Posterior vena cava (tissue), 2 donors: Measurements from ENCODE around the gene NQO2. TPM values are rescaled to one million over a fixed set of nuclear protein-coding genes. Genes with fewer than 3 reads are reported as not detected.
"Not testable (repeated sequence)": the region's sequence is repeated elsewhere in the genome, so short reads cannot be mapped to it uniquely, and the experiment has no call there.

ENCODE experiments used
- DNase-seq: peaks from one replicate; pipeline ENCODE4 v3.0.0-alpha.2; 2020; ENCODE audit warnings: low spot score
- intact Hi-C, 2 donors: fragments of 100-400 bp; cut with DNase I; formaldehyde crosslinking; loops; one replicate each; pipeline versions ENCODE4 v1.14.1 to v1.14.2; 2022 to 2023
- total RNA-seq, 2 donors: library from RNA; stranded (reverse); fragmentation: NEBNext Ultra II Directional; extraction: Animal tissue kit (Norgen Biotek cat#: 25700); gene quantifications; one replicate each; pipeline ENCODE4 v1.2.1, GENCODE V29; 2021
- donor health status: DM: yes; HTN: yes; CAD: no.
- donor health status: DM: yes; HTN: yes; CAD: no.

The NQO2 gene
- total RNA-seq, 2 donors from 2014 or later: 27.7 to 42.4 TPM

DNA sequence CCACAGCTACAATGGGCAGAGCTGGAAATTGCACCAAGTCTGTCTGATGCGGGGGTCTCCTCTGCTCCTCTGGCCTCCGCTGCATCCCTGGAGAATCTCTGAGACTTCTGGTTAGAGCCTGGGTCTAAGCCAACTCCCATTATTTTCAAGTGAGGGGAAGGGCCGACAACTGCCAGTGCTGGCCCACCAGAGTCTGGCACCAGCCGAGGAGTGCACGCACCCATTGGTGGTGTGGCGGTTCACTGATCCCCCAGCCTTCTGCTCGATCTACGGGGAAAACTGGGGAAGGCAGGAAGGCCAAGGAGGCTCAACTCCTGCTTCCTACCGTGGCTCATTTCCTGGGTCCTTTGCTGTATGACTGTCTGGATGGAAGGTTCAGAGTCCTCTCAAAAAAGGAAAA is 6.2 kb downstream of the NQO2 start:
- DNase-seq: no peak
- intact Hi-C loops: loop anchor here in 1 of 2 donors (2.0 kb wide), 1 partner anchor 55 kb away; no protein-coding TSS in a partner anchor

DNA sequence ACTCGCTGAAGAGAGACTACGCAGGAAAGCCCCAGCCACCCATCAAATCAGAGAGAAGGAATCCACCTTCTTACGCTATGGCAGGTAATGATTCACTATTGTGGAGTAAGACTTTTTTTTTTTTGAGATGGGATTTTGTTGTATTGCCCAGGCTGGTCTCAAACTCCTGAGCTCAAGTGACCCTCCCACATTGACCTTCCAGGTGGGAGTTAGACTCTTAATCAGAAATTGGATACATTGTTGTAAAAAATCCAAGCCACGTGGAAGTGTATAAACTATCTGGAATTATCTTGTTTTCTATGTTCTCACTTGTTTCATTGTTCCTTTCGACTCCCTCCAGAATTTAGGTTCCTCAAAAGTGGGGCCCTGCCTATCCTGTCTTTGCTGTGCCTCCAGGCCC is 6.8 kb downstream of the NQO2 start:
- intact Hi-C loops: no loop called here
- no peak for DNase-seq

DNA sequence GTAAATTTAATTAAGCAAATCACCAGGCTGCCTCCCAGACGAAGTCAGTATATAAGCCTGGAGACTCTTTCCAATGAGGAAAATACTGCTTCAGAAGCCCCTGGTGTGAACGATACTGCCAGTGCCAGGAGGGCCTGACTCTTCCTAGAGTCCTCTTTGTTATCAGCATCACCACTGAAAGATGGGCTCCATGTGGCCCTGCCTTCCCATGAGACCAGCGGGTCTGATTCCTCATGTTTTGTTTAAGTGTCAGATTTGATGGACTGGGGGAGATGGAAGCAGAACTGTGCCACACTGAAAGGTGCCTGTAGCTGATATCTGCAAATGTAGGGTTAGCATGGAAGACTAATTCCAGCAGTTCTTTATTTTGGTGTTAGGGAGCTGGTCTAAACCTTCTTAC is 7.9 kb downstream of the NQO2 start:
- intact Hi-C loops: no loop called here
- no peak for DNase-seq

DNA sequence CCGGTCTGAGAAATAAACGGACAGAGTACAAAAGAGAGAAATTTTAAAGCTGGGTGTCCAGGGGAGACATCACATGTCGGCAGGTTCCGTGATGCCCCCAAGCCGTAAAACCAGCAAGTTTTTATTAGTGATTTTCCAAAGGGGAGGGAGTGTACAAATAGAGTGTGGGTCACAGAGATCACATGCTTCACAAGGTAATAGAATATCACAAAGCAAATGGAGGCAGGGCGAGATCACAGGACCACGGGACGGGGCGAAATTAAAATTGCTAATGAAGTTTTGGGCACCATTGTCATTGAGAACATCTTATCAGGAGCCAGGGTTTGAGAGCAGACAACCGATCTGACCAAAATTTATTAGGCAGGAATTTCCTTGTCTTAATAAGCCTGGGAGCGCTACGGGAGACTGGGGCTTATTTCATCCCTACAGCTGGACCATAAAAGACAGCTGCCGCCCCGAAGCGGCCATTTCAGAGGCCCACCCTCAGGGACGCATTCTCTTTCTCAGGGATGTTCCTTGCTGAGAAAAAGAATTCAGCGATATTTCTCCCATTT is 9.1 kb downstream of the NQO2 start:
- DNase-seq, intact Hi-C loops: not testable (repeated sequence)

DNA sequence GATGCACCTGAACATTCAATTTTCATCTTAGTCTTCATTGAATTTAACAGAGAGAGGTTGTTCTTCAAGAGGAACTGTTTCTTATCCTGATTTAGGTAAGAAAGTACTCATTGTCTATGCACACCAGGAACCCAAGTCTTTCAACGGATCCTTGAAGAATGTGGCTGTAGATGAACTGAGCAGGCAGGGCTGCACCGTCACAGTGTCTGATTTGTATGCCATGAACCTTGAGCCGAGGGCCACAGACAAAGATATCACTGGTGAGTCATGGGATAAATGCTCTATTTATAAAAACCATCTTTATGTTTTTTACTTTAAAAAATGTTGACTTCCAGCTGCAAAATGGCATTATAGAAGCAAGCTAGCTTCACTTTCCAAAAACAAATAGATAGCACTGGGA is 10.2 kb downstream of the NQO2 start:
- intact Hi-C loops: no loop called here
- no peak for DNase-seq

DNA sequence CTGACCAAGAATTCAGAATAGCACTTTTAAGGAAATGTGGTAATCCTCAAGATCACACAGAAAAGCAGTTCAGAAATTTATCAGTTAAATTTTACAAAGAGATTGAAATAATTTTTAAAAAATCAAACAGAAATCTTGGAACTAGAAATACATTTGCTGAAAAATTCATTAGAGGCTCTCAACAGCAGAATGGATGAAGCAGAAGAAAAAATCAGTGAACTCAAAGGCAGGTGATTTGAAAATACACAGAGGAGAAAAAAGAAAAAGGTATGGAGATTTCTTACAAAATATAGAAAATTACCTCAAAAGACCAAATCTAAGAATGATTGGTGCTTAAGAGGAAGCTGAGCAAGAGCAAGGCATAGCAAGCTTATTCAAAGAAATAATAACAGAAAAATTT is 11.5 kb downstream of the NQO2 start:
- DNase-seq: no peak
- intact Hi-C loops: no loop called here

DNA sequence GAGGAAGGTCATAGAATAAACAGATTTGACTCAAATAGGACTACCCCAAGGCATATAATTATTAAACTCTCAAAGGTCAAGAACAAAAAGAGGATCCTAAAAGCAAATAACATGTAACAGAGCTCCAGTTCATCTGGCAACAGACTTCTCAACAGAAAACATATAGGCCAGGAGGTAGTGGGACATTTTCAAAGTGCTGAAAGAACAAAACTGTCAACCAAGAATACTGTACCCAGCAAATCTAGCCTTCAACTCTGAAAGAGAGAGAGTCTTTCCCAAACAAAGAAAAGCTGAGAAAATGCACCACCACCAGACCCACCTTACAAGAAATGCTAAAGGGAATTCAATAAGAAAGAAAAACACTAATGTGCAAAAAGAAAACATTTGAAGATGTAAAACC is 11.9 kb downstream of the NQO2 start:
- DNase-seq: no peak
- intact Hi-C loops: no loop called here

DNA sequence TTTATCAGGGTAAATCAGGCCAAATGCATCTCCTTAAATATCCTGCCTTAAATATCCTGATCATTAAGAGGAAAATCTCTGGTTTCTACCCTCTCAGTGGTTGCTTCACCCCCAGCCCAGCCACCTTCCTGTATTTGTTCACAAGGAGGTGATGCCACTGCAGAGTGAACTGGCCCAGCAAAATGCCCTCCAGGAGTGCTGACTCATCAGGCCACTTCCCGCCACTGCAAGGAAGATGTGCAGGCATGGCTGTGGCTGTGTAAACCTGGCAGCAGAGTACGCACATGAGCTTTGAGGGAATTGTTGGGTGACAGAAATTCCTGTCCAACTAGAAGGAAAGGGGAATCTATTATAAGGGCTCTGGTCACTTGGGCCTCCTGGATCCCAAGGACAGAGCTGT is 13.8 kb downstream of the NQO2 start:
- intact Hi-C loops: no loop called here
- DNase-seq: no peak

DNA sequence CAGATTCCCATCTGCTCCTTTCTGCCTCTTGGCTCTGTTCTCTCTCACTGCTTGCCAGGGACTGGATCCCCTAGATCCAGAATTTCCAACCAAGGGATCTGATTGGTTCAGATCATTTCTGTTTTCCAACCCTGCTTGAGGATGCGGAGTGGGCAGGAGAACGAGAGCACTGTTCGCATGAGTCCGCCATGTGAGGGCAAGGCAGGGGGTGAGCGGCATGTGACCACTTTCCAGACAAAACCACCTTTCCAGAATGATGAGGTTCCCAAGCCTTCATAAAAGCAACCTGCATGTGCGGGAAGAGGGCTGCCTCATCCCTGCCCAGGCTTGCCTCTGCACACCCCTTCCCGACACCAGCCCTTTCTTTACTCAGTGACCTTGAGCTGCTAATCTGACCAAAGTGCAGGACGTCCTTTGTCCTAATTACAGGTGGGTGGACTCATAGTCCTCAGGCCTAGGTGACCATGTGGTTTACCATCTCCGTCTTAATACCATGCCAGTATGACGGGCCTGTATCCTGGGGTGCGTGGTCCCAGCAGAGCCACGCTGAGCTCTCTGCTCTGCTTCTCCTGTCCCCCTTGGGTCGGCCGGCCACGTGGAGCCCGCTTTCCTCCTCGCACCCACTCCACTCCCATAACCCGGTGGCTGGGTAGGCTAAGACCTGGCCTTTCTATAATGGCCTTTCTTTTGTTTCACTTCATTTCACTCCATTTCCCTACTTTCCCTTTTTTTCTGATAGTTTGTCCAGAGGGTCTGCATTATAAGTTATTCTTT is 14.4 kb downstream of the NQO2 start:
- DNase-seq: no peak
- intact Hi-C loops: no loop called here

DNA sequence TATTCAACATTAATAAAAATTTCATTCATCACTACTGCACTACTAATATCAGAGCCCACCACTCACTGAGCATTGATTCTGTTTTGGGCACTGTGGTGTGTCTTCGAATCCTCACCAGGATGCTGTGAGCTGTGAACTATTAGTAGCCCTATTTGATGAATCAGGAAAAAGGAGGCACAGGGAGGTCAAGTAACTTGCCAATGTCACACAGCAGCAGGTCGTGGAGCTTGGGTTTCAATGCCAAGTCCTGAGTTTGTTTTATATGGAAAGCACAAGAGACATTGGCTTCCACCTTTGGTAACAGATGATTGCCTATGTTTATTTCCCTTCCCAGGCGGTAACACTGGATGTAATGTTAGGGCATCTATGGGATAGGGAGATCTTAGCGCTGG is 15.0 kb downstream of the NQO2 start:
- intact Hi-C loops: no loop called here

DNA sequence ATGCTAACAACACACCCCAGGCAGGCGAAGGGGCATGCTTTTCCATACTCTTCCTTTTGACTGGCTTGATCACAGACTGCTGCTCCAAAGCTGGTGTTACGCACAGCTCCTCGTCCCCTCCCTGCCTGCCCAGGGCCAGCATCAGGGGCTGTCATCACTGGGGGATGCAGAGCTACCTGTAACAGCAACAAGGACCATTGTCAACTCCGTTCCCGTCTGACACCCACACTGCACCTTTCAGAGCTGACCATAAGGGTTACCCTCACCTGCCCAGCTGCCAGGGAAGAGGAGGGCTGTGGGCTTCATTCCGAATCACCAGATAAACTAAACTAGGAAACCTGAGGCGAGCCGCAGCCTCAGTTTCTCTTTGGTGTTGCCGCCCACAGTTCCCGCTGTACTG is 15.4 kb downstream of the NQO2 start:
- DNase-seq: no peak
- intact Hi-C loops: no loop called here

More for the DNA sequence above, 15.0 kb downstream of the NQO2 start:
- DNase-seq: no peak

DNA sequence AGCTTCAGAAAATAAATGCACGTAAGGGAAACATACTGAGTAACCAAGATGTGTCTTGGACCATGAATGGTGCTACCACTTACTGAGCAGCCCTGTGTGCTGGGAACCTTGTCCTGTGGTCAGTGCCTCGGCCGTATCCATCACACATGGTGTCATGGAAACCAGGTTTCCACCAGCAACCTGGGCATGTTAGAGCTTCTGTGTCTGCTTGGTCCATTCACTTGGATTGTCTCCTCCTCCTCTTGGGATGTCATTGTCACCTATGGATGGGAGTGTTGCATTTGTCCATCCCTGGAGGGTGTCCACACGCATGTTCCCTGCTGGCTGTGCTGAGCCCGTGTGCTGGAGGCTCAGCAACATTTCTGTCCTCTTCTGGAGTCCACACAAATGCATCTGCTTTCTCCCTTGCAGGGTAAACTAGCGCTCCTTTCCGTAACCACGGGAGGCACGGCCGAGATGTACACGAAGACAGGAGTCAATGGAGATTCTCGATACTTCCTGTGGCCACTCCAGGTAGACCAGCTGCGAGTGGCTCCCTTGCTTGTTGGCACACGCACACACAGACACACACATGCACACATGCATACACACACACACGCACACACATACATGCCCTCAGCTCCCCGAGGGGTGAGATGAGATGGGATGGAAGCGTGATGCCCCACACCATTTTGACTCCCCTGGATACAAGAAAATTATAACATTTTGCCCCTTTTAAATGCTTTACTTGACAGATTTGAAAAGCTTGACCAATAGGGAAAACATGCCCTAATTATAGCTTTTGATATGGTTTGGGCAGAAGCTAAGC is 17.0 kb downstream of the NQO2 start:
- intact Hi-C loops: no loop called here
- no peak for DNase-seq

DNA sequence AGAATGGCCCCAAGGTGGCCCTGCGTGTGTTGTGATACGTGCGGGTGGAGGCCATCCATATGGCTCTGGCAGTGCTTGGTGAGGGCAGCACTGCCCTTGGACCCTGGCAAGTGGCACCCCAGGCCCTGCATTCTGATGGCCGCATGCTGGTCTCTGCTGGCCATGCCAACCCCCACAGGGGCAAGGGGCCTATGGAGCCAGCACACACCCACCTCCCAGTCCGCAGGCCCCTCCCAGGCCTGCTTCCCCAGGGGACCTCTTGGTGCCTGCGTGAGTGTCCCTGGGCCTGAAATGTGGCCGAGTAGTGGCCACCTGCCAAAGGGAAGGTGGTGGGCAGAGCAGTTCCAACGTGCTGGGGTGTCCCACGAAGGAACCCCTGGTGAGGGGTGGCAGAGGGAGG is 17.6 kb downstream of the NQO2 start:
- no peak for DNase-seq
- intact Hi-C loops: no loop called here

DNA sequence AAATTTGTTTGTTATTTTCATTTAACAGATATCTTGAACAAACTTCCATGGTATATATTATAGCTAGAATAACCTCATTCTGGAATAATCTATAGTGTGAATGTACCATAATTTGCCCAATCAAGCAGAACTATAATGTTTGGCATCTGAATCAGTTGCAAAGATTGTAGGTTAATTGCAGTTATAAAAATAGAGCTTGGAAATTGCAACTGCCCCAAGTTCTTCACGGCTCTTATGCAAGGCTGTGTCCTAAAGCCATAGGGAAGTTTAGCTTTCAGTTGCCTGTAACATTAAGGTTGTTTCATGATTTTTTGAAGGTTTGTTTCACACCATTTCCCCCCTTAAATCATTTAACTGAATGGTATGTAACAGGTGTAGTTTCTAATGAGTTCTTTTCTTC is 19.4 kb downstream of the NQO2 start:
- no peak for DNase-seq
- intact Hi-C loops: no loop called here

DNA sequence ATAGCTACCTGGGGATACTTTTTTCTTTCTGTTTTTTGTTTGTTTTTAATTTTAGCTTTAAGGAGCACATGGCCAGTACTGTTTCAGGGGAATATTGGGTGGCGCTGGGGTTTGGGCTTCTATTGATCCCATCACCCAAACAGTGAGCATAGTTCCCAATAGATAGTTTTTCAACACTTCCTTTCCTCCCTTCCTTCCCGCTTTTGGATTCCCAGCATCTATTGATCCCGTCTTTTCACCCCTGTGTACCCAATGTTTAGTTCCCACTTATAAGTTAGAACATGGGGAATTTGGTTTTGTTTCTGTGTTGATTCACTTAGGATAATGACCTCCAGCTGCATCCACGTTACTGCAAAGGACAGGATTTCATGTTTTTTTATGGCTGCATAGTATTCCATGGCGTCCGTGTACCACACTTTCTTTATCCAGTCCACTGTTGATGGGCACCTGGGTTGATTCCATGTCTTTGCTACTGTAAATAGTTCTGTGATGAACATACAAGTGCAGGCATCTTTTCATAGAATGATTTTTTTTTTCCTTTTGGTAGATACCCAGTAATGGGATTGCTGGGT is 20.1 kb downstream of the NQO2 start:
- intact Hi-C loops: no loop called here
- DNase-seq: no peak

DNA sequence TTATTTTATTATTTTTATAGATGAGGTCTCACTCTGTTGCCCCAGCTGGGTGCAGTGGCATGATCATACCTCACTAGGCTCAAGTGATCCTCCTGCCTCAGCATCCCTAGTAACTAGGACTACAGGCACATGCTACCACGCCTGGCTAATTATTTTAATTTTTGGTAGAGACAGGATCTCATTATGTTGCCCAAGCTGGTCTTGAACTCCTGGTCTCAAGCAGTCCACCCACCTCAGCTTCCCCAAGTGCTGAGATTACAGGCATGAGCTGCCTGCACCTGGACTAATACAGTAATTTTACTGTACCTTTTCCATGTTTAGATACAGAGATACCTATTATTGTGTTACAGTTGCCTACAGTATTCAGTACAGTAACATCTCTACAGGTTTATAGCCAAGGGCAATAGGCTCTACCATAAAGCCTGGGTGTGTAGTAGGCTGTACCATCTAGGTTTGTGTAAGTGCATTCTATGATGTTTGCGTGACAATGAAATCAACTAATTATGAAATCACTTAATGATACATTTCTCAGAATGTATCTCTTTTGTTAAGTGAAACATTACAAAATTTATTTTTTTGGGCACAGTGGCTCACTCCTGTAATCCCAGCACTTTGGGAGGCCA is 21.4 kb downstream of the NQO2 start:
- intact Hi-C loops, DNase-seq: not testable (repeated sequence)

DNA sequence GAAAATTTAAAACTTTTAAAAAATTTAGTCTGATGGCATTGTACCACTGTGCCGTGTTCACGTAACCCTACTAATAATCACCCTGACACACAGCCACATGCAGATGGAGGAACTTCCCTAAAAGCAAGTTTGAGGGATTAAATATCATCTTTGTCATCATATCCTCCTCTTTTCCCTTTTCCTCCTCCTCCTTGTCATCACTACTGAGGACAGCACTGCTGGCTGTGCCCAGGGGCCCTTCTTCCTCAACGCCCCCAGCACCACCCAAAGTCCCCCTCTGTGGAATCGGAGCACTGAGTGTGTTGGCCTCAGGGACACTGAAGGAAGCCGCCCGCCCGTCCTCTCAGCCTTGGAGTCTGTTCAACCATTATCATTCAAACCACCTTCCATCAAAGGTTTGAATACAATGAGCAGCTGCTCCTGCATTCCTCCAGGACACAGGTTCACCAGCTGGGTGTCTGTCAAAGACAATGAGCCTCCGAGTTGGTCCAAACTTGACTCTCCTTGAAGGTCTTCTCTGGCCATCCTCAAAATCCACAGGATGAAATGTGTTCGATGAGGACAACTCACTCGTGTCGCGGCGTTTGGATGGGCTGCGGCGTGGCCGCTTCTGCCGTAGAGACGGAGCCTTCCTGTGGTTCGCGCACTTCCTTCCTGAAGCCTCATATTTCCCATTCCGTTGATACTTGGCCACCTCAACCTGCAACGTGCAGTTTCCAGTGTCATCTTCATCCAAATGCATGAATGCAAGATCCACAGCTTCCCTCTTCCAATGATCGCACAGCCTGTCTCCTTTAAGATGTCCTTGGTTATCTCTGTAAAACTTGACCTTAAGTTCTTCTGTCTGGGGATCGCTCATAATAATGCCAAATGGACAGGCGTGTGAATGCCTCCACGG is 23.3 kb downstream of the NQO2 start:
- no peak for DNase-seq
- intact Hi-C loops: loop anchor here in 1 of 2 donors (2.0 kb wide), 1 partner anchor 22 kb away; no protein-coding TSS in a partner anchor

DNA sequence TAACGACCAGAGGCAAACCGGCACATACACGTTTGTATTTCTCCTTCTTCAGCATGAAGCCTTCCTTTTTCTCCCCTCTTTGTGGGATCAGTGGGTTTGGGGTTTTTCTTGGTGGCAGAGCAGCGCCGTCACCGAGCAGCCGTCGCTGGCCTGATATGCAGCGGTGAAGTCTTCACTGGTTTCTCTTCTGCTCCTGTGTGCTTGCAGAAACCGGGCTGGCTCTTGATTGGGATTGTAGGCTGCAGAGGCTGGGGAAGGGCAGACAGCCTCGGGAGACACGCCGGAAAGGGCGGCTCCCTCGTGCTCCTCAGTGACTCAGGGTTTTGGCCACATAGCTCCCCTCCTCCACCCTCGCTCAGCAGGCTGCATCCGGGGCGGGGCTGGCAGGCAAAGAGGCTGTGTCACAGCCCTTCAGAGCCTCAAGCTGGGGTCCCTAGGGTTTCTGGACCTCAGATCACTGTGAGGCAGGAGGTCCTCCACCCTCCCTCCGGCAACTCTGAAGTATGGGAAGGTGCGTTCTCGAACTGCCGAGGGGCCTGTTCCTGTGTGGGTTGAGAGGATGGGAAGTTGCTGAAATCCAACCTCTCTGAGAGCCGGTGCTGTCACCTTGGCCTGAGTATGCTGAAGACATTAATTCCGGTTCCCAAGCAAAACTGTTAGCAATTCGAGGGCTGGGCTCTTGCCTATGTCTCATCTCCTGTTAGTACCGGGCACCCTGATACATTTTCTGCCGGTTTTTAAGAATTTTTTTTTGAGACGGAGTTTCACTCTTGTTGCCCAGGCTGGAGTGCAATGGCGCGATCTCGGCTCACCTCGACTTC is 24.2 kb downstream of the NQO2 start:
- peak; percentile 98 for DNase-seq
- intact Hi-C loops: loop anchor here in 1 of 2 donors (2.0 kb wide), 1 partner anchor 23 kb away; no protein-coding TSS in a partner anchor
